Activated B cell treated with CpG ODN at 0.5 μM for 24 hours (primary cell): Measurements from ENCODE around the gene CTSW. TPM values are rescaled to one million over a fixed set of nuclear protein-coding genes. Genes with fewer than 3 reads are reported as not detected.

Experiments used
- ATAC-seq: fragments of 200-7000 bp; cut with Tn5 transposase; one replicate; pipeline ENCODE4 v1.10.0; 2021; ENCODE audit warnings: low read depth, mild to moderate bottlenecking, moderate library complexity
- CTCF ChIA-PET: fragments of 350-600 bp; sonication (Branson Sonifier 250); formaldehyde crosslinking; loops from one replicate; lab custom pipeline; 2021; ENCODE audit warnings: antibody characterized with exemption; lab: Charles Lee
- POLR2A ChIA-PET: fragments of 350-600 bp; sonication (Branson Sonifier 250); formaldehyde crosslinking; loops from one replicate; lab custom pipeline; 2021; ENCODE audit warnings: antibody characterized with exemption; lab: Charles Lee
- DNase-seq: peaks from one replicate; pipeline ENCODE4 v3.0.0; 2022
- H3K27ac Mint-ChIP-seq: one replicate; pipeline ENCODE4 v1.8.0; 2020; ENCODE audit warnings: mixed read lengths
- H3K27me3 Mint-ChIP-seq: one replicate; pipeline ENCODE4 v1.8.0; 2021; ENCODE audit warnings: mixed read lengths
- H3K36me3 Mint-ChIP-seq: one replicate; pipeline ENCODE4 v1.8.0; 2021; ENCODE audit warnings: low read depth, mixed read lengths
- H3K4me1 Mint-ChIP-seq: one replicate; pipeline ENCODE4 v1.8.0; 2021; ENCODE audit warnings: mixed read lengths
- H3K4me3 Mint-ChIP-seq: one replicate; pipeline ENCODE4 v1.8.0; 2020; ENCODE audit warnings: mild to moderate bottlenecking, mixed read lengths
- H3K9me3 Mint-ChIP-seq: one replicate; pipeline ENCODE4 v1.8.0; 2020; ENCODE audit warnings: mixed read lengths
- intact Hi-C: fragments of 100-400 bp; cut with micrococcal nuclease; formaldehyde crosslinking; loops from one replicate; pipeline ENCODE4 v1.15.1; 2024
- total RNA-seq: library from RNA; stranded (reverse); gene quantifications from 2 replicates; pipeline ENCODE4 v1.2.3, GENCODE V29; 2022
- TF ChIP-seq, protein P1 (sequence below): fragments of 200-600 bp; IDR thresholded peaks from one replicate; pipeline ENCODE4 v1.8.0; 2022; ENCODE audit warnings: antibody characterized with exemption, mild to moderate bottlenecking

The CTSW gene
- total RNA-seq, 1 donor from 2014 or later: 0.93 TPM

DNA sequence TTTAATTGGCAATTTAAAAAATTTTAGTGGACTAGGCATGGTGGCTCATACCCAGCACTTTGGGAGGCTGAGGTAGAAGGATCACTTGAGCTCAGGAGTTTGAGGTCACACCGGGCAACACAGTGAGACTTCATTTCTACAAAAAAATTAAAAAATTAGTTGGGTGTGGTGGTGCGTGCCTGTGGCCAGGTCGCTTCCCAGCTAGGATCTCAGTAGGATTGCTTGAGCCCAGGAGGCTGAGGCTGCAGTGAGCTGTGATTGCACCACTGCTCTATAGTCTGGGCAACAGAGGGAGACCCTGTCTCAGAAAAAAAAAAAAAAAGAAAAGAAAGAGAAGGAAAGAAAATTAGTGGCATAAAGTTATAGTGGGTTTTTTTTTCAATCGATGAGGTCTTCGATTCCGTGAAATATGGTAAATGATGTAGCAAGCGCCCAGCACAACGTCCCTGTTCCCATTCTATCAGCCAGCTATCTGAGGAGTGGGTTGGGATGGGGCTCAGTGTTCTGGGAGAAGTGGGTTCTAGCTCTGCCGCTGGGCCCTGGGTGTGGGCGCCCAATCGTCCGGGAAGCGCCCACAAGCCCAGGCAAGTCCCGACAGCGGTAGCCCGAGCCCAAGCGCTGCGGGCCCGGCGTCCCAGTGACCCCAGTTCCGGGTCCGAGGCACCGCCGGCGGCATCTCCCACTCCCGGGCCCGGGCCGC lies 19.2 kb downstream of the CTSW start:
- H3K9me3 Mint-ChIP-seq: no peaks in the 10 kb centered on the region
- H3K4me1 Mint-ChIP-seq: peaks cover 19% of the 10 kb centered on the region
- H3K36me3 Mint-ChIP-seq: no peaks in the 10 kb centered on the region
- peaks cover 2% of the 10 kb centered on the region for H3K27me3 Mint-ChIP-seq
- DNase-seq (no peak), ATAC-seq (no peak)
- intact Hi-C loops: no loop called here
- POLR2A ChIA-PET: interaction anchor here (0.7 to 2.4 kb wide), 11 partner anchors 9 to 303 kb away, joined by 3 to 21 read pairs (median 6); partner anchors contain the start of genes C11orf68, CCDC85B, DRAP1 and FIBP
- TF ChIP-seq, protein P1, sequence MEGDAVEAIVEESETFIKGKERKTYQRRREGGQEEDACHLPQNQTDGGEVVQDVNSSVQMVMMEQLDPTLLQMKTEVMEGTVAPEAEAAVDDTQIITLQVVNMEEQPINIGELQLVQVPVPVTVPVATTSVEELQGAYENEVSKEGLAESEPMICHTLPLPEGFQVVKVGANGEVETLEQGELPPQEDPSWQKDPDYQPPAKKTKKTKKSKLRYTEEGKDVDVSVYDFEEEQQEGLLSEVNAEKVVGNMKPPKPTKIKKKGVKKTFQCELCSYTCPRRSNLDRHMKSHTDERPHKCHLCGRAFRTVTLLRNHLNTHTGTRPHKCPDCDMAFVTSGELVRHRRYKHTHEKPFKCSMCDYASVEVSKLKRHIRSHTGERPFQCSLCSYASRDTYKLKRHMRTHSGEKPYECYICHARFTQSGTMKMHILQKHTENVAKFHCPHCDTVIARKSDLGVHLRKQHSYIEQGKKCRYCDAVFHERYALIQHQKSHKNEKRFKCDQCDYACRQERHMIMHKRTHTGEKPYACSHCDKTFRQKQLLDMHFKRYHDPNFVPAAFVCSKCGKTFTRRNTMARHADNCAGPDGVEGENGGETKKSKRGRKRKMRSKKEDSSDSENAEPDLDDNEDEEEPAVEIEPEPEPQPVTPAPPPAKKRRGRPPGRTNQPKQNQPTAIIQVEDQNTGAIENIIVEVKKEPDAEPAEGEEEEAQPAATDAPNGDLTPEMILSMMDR: no peak
- H3K4me3 Mint-ChIP-seq: peak overlapping the region; percentile 70
- CTCF ChIA-PET: interaction anchor here (1.0 to 2.7 kb wide), 3 partner anchors 10 to 39 kb away, joined by 3 to 11 read pairs (median 10); partner anchors contain the start of genes CCDC85B and FIBP
- no peak overlapping the region for H3K27ac Mint-ChIP-seq

DNA sequence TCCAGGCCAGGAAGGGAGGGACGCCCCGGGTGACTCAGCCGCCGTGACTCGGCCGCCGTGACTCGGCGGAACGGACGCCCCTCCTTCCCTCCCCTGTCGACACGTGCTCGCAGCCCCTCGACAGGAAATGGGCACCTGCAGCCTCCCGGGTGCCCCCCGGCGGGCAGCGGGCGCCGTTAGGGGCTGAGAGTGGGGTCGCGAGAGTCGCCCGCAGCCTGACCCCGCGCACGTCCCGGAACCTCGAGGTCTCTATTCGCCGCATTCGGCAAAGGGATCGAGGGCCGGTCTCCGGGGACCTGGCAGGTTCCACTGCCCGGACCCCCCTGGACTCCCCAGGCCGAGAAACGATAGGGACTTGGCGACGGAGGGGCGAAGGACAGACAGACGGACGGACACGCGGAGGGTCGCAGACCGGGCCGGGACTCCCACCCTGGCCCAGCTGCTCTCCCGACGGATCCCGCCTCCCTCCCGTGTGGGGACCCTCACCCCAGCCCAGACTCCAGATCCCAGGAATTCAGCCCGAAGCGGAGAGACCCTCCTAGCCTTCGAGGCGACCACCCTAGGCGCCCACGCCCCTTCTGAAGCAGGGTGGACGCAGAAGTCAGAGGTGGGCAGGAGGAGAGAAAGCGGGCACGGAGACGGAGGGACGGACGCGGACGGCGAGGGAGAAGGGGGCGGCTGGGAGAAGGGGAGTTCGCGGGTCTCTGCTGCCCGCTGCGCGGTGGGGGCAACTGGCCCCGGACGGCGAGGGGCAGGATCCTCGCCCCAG lies 19.9 kb downstream of the CTSW start:
- H3K4me3 Mint-ChIP-seq: peak overlapping the region; percentile 69
- DNase-seq (peak; percentile 53), ATAC-seq (peak; percentile 15)
- POLR2A ChIA-PET: interaction anchor here (0.7 to 2.9 kb wide), 11 partner anchors 9 to 188 kb away, joined by 3 to 49 read pairs (median 9); partner anchors contain the start of genes C11orf68, CCDC85B, DRAP1 and FIBP
- H3K36me3 Mint-ChIP-seq: no peaks in the 10 kb centered on the region
- TF ChIP-seq, protein P1: no peak
- no peak overlapping the region for H3K27ac Mint-ChIP-seq
- no peaks in the 10 kb centered on the region for H3K9me3 Mint-ChIP-seq
- H3K27me3 Mint-ChIP-seq: peaks cover 2% of the 10 kb centered on the region
- peaks cover 13% of the 10 kb centered on the region for H3K4me1 Mint-ChIP-seq
- CTCF ChIA-PET: interaction anchor here (2.7 kb wide), 1 partner anchor 9 kb away, joined by 11 read pairs; the partner anchor contains the start of gene CCDC85B
- intact Hi-C loops: loop anchor here (1.0 kb wide), 2 partner anchors 9 to 20 kb away; partner anchors contain the start of genes C11orf68, CCDC85B and DRAP1

DNA sequence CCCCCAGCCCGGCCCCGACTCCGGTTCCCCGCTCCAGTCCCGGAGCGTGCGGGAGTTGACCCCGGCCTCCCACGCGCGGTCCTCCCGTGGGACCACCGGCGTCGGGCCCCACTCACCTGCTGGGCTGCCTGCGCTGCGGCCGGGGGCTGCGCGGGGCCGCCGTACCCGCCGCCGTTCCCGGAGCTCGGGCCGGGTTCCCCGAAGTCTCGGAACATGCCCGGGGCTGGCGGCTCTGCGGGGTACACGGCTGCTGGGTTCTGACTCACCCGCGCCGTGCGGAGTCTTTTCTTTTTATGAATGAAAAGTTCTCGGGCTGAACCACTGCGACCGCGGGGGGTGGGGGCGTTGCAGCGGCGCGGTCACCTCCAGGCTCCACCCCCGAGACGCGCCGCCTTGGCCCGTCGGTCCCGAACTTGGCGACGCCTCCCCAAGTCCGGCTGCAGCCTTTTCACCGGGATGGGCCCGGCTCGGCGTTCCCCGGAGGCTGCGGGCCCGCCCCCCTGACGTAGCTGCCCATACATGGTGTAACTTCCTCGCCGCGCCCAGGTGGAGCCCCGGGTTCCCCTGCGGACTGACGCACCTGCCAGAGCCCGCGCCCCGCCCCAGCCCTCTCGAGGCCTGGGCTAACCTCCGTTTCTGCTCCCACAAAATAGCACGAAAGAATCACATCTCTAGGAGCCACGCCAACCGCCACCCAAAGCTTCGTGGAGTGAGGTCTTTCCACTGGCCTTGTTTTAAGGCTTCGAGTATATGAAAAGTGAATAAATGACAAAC lies 20.7 kb downstream of the CTSW start, which contains the start of gene FOSL1:
TSS of gene FOSL1 (minus strand) at position 264 of the 774 bp plus-strand sequence. CDS start at position 215, 49 bp downstream.
- ATAC-seq (peak; percentile 90), DNase-seq (peak; percentile 82)
- CTCF ChIA-PET: interaction anchor here (1.0 to 2.7 kb wide), 3 partner anchors 10 to 16 kb away, joined by 6 to 11 read pairs (median 9); partner anchors contain the start of genes CCDC85B and FIBP
- POLR2A ChIA-PET: interaction anchor here (0.5 to 2.9 kb wide), 14 partner anchors 10 to 334 kb away, joined by 3 to 49 read pairs (median 4); partner anchors contain the start of genes C11orf68, CCDC85B, CTSW and DRAP1
- TF ChIP-seq, protein P1: no peak
- peaks cover 2% of the 10 kb centered on the region for H3K27me3 Mint-ChIP-seq
- peak within 1 kb of the TSS; percentile 72 for H3K4me3 Mint-ChIP-seq
- H3K4me1 Mint-ChIP-seq: peaks cover 13% of the 10 kb centered on the region
- H3K27ac Mint-ChIP-seq: no peak within 1 kb of the TSS
- H3K9me3 Mint-ChIP-seq: no peaks in the 10 kb centered on the region
- intact Hi-C loops: loop anchor here (1.0 kb wide), 2 partner anchors 10 to 19 kb away; partner anchors contain the start of genes C11orf68, CCDC85B and DRAP1
- H3K36me3 Mint-ChIP-seq: no peaks in the 10 kb centered on the region

DNA sequence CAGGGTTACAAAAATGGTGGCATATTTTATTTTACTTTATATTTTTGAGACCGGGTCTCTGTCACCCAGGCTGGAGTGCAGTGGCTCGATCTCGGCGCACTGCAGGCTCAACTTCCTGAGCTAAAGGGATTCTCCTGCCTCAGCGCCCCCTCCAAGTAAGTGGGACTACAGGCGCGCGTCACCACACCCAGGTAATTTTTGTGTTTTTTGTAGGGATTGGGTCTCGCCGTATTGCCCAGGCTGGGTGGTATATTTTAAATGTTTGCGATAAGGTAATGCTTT lies 21.2 kb downstream of the CTSW start:
- H3K4me1 Mint-ChIP-seq: peaks cover 13% of the 10 kb centered on the region
- no peak for ATAC-seq
- H3K4me3 Mint-ChIP-seq: peak overlapping the region; percentile 72
- TF ChIP-seq, protein P1: no peak
- CTCF ChIA-PET: interaction anchor here (1.0 to 2.7 kb wide), 4 partner anchors 10 to 17 kb away, joined by 4 to 11 read pairs (median 8); partner anchors contain the start of genes CCDC85B and FIBP
- H3K36me3 Mint-ChIP-seq: no peaks in the 10 kb centered on the region
- intact Hi-C loops: loop anchor here (1.0 kb wide), 2 partner anchors 11 to 18 kb away; partner anchors contain the start of genes C11orf68, CCDC85B and DRAP1
- POLR2A ChIA-PET: interaction anchor here (0.6 to 2.9 kb wide), 13 partner anchors 11 to 335 kb away, joined by 3 to 49 read pairs (median 7); partner anchors contain the start of genes BANF1, C11orf68, CCDC85B and CTSW
- DNase-seq: no peak
- H3K27ac Mint-ChIP-seq: no peak overlapping the region
- no peaks in the 10 kb centered on the region for H3K9me3 Mint-ChIP-seq
- peaks cover 2% of the 10 kb centered on the region for H3K27me3 Mint-ChIP-seq
